K562 (cell line): Measurements from ENCODE around the gene ADAT3. TPM values are rescaled to one million over a fixed set of nuclear protein-coding genes. Genes with fewer than 3 reads are reported as not detected.
A peak's percentile ranks its signal among the peaks of the same experiment; 100 is the strongest.

Experiments
- ARHGAP35 ChIP-seq: fragments of 450-650 bp; IDR thresholded peaks from 2 replicates; pipeline ENCODE4 v1.6.1; 2018; ENCODE audit not compliant: partially characterized antibody
- BCOR ChIP-seq: fragments of 450-650 bp; IDR thresholded peaks from 2 replicates; pipeline ENCODE4 v1.6.1; 2016
- polyA plus RNA-seq, 8 experiments: library from polyadenylated mRNA; depleted of rRNA in 4 of 8; stranded (reverse) in 5 of 8; unstranded in 3 of 8; fragments of >200 nt; fragmentation: Nextera tagmentation in 2 of 8; fragmentation: Illumina TruSeq in 1 of 8; extraction: Ambion mirVana in 2 of 8; extraction: Trizol in 1 of 8; gene quantifications; 2 replicates each; pipeline versions ENCODE4 v1.2.1 to v1.2.3, GENCODE V29; 2011 to 2014; ENCODE audit warnings: inconsistent platforms in 1 of 8, missing spikeins in 1 of 8
- total RNA-seq, 7 experiments: library from RNA; depleted of rRNA in 6 of 7; stranded (reverse); fragments of >200 nt in 6 of 7; fragmentation: Illumina TruSeq in 2 of 7; extraction: Trizol in 2 of 7; gene quantifications; 2 replicates each; pipeline versions ENCODE4 v1.2.1 to v1.2.3, GENCODE V29; 2011 to 2021; ENCODE audit warnings: low replicate concordance in 1 of 7
- TF ChIP-seq, protein P1 (sequence below), 2 experiments: fragments of 450-650 bp in 1 of 2; IDR thresholded peaks; 2 replicates each; pipeline ENCODE4 v1.6.1; 2011 to 2017; ENCODE audit warnings: low read depth in 2 of 2, antibody characterized with exemption in 1 of 2, borderline replicate concordance in 1 of 2, low read length in 1 of 2, mild to moderate bottlenecking in 1 of 2, mixed read lengths in 1 of 2; ENCODE audit not compliant: control insufficient read depth in 1 of 2
- TF ChIP-seq, protein P2 (sequence below): fragments of 450-650 bp; IDR thresholded peaks from 2 replicates; pipeline ENCODE4 v1.6.1; 2017; ENCODE audit warnings: antibody characterized with exemption
- TF ChIP-seq, protein P3 (sequence below), 2 experiments: fragments of 450-650 bp; IDR thresholded peaks; 2 replicates each; pipeline ENCODE4 v1.6.1; 2016
- TF ChIP-seq, protein P4 (sequence below): fragments of 450-650 bp; IDR thresholded peaks from 2 replicates; pipeline ENCODE4 v1.7.0; 2016; ENCODE audit warnings: borderline replicate concordance

Gene ADAT3
- total and polyA plus RNA-seq, 9 of the 15 experiments (the other 6 are each of a cell fraction or from before 2014, with no cell fraction given): 0.67 to 15.6 (median 7.8) TPM; not detected in 4

DNA sequence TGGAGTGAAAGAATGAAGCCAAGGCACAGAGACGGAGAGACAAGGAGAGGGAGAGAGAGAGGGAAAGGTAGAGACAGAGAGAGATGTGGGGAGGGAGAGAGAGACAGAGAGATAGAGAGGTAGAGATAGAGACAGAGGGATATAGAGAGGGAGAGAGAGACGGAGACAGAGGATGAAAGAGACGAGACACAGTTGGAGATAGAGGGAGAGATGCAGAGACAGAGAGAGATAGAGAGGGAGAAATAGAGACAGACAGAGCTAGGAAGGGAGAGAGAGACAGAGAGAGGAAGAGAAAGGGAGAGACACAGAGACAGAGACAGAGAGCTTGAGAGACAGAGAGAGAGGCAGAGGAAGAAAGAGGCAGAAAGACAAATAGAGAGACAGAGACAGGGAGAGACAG is 31.2 kb downstream of the ADAT3 start (continued):
- TF ChIP-seq, protein P1, sequence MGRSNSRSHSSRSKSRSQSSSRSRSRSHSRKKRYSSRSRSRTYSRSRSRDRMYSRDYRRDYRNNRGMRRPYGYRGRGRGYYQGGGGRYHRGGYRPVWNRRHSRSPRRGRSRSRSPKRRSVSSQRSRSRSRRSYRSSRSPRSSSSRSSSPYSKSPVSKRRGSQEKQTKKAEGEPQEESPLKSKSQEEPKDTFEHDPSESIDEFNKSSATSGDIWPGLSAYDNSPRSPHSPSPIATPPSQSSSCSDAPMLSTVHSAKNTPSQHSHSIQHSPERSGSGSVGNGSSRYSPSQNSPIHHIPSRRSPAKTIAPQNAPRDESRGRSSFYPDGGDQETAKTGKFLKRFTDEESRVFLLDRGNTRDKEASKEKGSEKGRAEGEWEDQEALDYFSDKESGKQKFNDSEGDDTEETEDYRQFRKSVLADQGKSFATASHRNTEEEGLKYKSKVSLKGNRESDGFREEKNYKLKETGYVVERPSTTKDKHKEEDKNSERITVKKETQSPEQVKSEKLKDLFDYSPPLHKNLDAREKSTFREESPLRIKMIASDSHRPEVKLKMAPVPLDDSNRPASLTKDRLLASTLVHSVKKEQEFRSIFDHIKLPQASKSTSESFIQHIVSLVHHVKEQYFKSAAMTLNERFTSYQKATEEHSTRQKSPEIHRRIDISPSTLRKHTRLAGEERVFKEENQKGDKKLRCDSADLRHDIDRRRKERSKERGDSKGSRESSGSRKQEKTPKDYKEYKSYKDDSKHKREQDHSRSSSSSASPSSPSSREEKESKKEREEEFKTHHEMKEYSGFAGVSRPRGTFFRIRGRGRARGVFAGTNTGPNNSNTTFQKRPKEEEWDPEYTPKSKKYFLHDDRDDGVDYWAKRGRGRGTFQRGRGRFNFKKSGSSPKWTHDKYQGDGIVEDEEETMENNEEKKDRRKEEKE (IDR thresholded peaks at IDR 0.05; ENCODE audit: borderline replicate concordance in 1 of 2, control insufficient read depth in 1 of 2, low read depth in 2 of 2, low read length in 1 of 2): peak in 1 of 2 experiments; percentile 40; a peak in 1 of 4 replicates
- TF ChIP-seq ARHGAP35: peak; percentile 23
- TF ChIP-seq, protein P2, sequence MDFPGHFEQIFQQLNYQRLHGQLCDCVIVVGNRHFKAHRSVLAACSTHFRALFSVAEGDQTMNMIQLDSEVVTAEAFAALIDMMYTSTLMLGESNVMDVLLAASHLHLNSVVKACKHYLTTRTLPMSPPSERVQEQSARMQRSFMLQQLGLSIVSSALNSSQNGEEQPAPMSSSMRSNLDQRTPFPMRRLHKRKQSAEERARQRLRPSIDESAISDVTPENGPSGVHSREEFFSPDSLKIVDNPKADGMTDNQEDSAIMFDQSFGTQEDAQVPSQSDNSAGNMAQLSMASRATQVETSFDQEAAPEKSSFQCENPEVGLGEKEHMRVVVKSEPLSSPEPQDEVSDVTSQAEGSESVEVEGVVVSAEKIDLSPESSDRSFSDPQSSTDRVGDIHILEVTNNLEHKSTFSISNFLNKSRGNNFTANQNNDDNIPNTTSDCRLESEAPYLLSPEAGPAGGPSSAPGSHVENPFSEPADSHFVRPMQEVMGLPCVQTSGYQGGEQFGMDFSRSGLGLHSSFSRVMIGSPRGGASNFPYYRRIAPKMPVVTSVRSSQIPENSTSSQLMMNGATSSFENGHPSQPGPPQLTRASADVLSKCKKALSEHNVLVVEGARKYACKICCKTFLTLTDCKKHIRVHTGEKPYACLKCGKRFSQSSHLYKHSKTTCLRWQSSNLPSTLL: 0 out of 2 replicates have a peak, but pooled peaks have one; percentile 26
- TF ChIP-seq, protein P3, sequence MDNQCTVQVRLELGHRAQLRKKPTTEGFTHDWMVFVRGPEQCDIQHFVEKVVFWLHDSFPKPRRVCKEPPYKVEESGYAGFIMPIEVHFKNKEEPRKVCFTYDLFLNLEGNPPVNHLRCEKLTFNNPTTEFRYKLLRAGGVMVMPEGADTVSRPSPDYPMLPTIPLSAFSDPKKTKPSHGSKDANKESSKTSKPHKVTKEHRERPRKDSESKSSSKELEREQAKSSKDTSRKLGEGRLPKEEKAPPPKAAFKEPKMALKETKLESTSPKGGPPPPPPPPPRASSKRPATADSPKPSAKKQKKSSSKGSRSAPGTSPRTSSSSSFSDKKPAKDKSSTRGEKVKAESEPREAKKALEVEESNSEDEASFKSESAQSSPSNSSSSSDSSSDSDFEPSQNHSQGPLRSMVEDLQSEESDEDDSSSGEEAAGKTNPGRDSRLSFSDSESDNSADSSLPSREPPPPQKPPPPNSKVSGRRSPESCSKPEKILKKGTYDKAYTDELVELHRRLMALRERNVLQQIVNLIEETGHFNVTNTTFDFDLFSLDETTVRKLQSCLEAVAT (IDR thresholded peaks at IDR 0.05): 0 out of 4 replicates have a peak, but pooled peaks of 1 of the 2 experiments have one; percentile 15
- TF ChIP-seq BCOR: 0 out of 2 replicates have a peak, but pooled peaks have one; percentile 49
- TF ChIP-seq, protein P4, sequence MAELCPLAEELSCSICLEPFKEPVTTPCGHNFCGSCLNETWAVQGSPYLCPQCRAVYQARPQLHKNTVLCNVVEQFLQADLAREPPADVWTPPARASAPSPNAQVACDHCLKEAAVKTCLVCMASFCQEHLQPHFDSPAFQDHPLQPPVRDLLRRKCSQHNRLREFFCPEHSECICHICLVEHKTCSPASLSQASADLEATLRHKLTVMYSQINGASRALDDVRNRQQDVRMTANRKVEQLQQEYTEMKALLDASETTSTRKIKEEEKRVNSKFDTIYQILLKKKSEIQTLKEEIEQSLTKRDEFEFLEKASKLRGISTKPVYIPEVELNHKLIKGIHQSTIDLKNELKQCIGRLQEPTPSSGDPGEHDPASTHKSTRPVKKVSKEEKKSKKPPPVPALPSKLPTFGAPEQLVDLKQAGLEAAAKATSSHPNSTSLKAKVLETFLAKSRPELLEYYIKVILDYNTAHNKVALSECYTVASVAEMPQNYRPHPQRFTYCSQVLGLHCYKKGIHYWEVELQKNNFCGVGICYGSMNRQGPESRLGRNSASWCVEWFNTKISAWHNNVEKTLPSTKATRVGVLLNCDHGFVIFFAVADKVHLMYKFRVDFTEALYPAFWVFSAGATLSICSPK: 0 out of 2 replicates have a peak, but pooled peaks have one; percentile 81
